GM12878 (cell line): Measurements from ENCODE around the gene PLA2G4E. TPM values are rescaled to one million over a fixed set of nuclear protein-coding genes. Genes with fewer than 3 reads are reported as not detected.

Experiments used
- ATAC-seq: fragments of 200-7000 bp; cut with Tn5 transposase; 3 replicates; pipeline ENCODE4 v1.9.1; 2020; ENCODE audit warnings: mild to moderate bottlenecking, moderate library complexity
- BruUV-seq: library from RNA; stranded (reverse); fragments of 400-500 nt; replicated peaks from 2 replicates; lab custom pipeline; 2021; lab: Mats Ljungman, UMichigan
- CTCF ChIA-PET: fragments of 300-600 bp; sonication (Branson Sonifier 250); formaldehyde crosslinking; extraction: SDS; loops from one replicate; lab custom pipeline; 2021; ENCODE audit warnings: inconsistent platforms; lab: Yijun Ruan, JAX
- POLR2A ChIA-PET: fragments of 350-600 bp; formaldehyde crosslinking; extraction: SDS; loops from one replicate; lab custom pipeline; 2021; ENCODE audit warnings: inconsistent platforms; lab: Charles Lee
- RAD21 ChIA-PET: fragments of 300-600 bp; sonication (Branson Sonifier 250); formaldehyde crosslinking; loops from one replicate; lab custom pipeline; 2023; ENCODE audit warnings: antibody characterized with exemption; ENCODE audit not compliant: unreplicated experiment; lab: Charles Lee
- SMC1A ChIA-PET: fragments of 300-600 bp; sonication (Branson Sonifier 250); formaldehyde crosslinking; loops from one replicate; lab custom pipeline; 2023; ENCODE audit not compliant: unreplicated experiment, uncharacterized antibody; lab: Charles Lee
- DNase-seq: peaks from one replicate; pipeline ENCODE4 v3.0.0-alpha.2; 2011; ENCODE audit warnings: low read depth, low spot score
- FAIRE-seq: peaks from 3 replicates; lab custom pipeline; 2011; peaks lifted over from hg19 to GRCh38; lab: Jason Lieb, UNC
- H2AFZ ChIP-seq: 2 replicates; pipeline ENCODE4 v1.6.0; 2011; ENCODE audit warnings: low read depth, low read length, control low read depth; ENCODE audit not compliant: control insufficient read depth
- H3K27ac ChIP-seq: 2 replicates; pipeline ENCODE4 v1.5.1; 2011; ENCODE audit warnings: control low read depth; ENCODE audit not compliant: control insufficient read depth, insufficient read depth
- H3K27me3 ChIP-seq, 2 experiments: replicated peaks in 1 of 2; 2 replicates each; pipeline versions ENCODE4 v1.6.0 to v1.6.1; 2011; ENCODE audit warnings: low read length in 1 of 2; ENCODE audit not compliant: control insufficient read depth in 2 of 2, insufficient read depth in 2 of 2
- H3K36me3 ChIP-seq, 2 experiments: 2 replicates each; pipeline ENCODE4 v1.5.1; 2011; ENCODE audit warnings: low read length in 1 of 2; ENCODE audit not compliant: control insufficient read depth in 2 of 2, insufficient read depth in 2 of 2
- H3K4me1 ChIP-seq: 2 replicates; pipeline ENCODE4 v1.6.1; 2011; ENCODE audit warnings: mild to moderate bottlenecking, low read length, moderate library complexity, mixed read lengths; ENCODE audit not compliant: control insufficient read depth, insufficient read depth
- H3K4me2 ChIP-seq: 2 replicates; pipeline ENCODE4 v1.6.0; 2011; ENCODE audit warnings: control low read depth; ENCODE audit not compliant: control insufficient read depth, insufficient read depth
- H3K4me3 ChIP-seq: fragments of 200-600 bp; sonication (generic); 2 replicates; pipeline ENCODE4 v1.5.1; 2016
- H3K79me2 ChIP-seq: 2 replicates; pipeline ENCODE4 v1.6.0; 2011; ENCODE audit warnings: low read length; ENCODE audit not compliant: control insufficient read depth, insufficient read depth
- H3K9ac ChIP-seq: 2 replicates; pipeline ENCODE4 v1.8.0; 2011; ENCODE audit warnings: low read length, control low read depth, mixed read lengths; ENCODE audit not compliant: control insufficient read depth, insufficient read depth
- H3K9me3 ChIP-seq: replicated peaks from 3 replicates; pipeline ENCODE4 v1.5.1; 2011; ENCODE audit warnings: mild to moderate bottlenecking, low read length; ENCODE audit not compliant: control insufficient read depth, insufficient read depth
- H4K20me1 ChIP-seq: 2 replicates; pipeline ENCODE4 v1.6.0; 2011; ENCODE audit not compliant: control insufficient read depth, insufficient read depth
- CBX5 ChIP-seq: sonication (generic); IDR thresholded peaks from 2 replicates; pipeline ENCODE4 v1.6.1; 2016; ENCODE audit warnings: low read depth, moderate library complexity, mild to moderate bottlenecking, inconsistent platforms
- CREB1 ChIP-seq: IDR thresholded peaks from 2 replicates; pipeline ENCODE4 v1.6.1; 2012; ENCODE audit warnings: low read depth, mild to moderate bottlenecking, inconsistent platforms
- EZH2 ChIP-seq: IDR thresholded peaks from 2 replicates; pipeline ENCODE4 v1.6.1; 2012; ENCODE audit warnings: low read depth, mild to moderate bottlenecking, control low read depth, inconsistent platforms, low read length, borderline replicate concordance; ENCODE audit not compliant: control insufficient read depth
- HSF1 ChIP-seq: fragments of 150-350 bp; IDR thresholded peaks from 2 replicates; pipeline ENCODE4 v1.6.1; 2014; ENCODE audit warnings: mild to moderate bottlenecking, low read depth, low read length
- NR2C1 ChIP-seq: fragments of 450-650 bp; IDR thresholded peaks from 2 replicates; pipeline ENCODE4 v1.6.1; 2017; ENCODE audit warnings: antibody characterized with exemption, mild to moderate bottlenecking, moderate library complexity
- REST ChIP-seq: IDR thresholded peaks from 2 replicates; pipeline ENCODE4 v1.6.1; 2012; ENCODE audit warnings: mild to moderate bottlenecking, low read depth, low read length
- SKIL ChIP-seq: fragments of 450-650 bp; IDR thresholded peaks from 2 replicates; pipeline ENCODE4 v1.6.1; 2017; ENCODE audit warnings: mild to moderate bottlenecking, low read depth, inconsistent platforms; ENCODE audit not compliant: poor library complexity, severe bottlenecking
- SMAD5 ChIP-seq: IDR thresholded peaks from 2 replicates; pipeline ENCODE4 v1.6.1; 2016; ENCODE audit warnings: antibody characterized with exemption, low read depth
- SP1 ChIP-seq: IDR thresholded peaks from one replicate; pipeline ENCODE4 v1.6.1; 2011; ENCODE audit warnings: low read depth, low read length
- SUPT20H ChIP-seq: IDR thresholded peaks from 2 replicates; pipeline ENCODE4 v1.6.1; 2011; ENCODE audit warnings: low read depth, mild to moderate bottlenecking, low read length, moderate library complexity, borderline replicate concordance; ENCODE audit not compliant: control insufficient read depth
- TBL1XR1 ChIP-seq: IDR thresholded peaks from 2 replicates; pipeline ENCODE4 v1.6.1; 2012; ENCODE audit warnings: low read depth, low read length, improper control_type of control experiment
- ZNF207 ChIP-seq: fragments of 450-650 bp; IDR thresholded peaks from 2 replicates; pipeline ENCODE4 v1.6.1; 2014; ENCODE audit warnings: antibody characterized with exemption, mild to moderate bottlenecking, borderline replicate concordance
- ZNF217 ChIP-seq: fragments of 450-650 bp; IDR thresholded peaks from 2 replicates; pipeline ENCODE4 v1.6.1; 2017; ENCODE audit warnings: antibody characterized with exemption, mild to moderate bottlenecking
- WGBS: methylation state at CpG from one replicate; pipeline ENCODE4 v1.1.6; 2016; ENCODE audit warnings: low lambda C conversion rate; ENCODE audit not compliant: insufficient replicate concordance, insufficient coverage; ENCODE audit errors: missing lambda C conversion rate; 5-methylcytosine and 5-hydroxymethylcytosine counted together
- in situ Hi-C: fragments of 300-500 bp; cut with MboI; formaldehyde crosslinking; loops from 9 replicates; pipeline ENCODE4 v1.14.3; 2018; ENCODE audit warnings: mixed read lengths
- intact Hi-C: fragments of 100-400 bp; cut with micrococcal nuclease; formaldehyde crosslinking; loops from one replicate; pipeline ENCODE4 v1.14.2; 2022; ENCODE audit not compliant: unreplicated experiment
- polyA plus RNA-seq, 11 experiments: library from polyadenylated mRNA; depleted of rRNA in 4 of 11; unstranded in 6 of 11; stranded (reverse) in 5 of 11; fragments of >200 nt; fragmentation: Nextera tagmentation in 4 of 11; fragmentation: Illumina TruSeq in 1 of 11; extraction: Ambion mirVana in 4 of 11; extraction: Trizol in 1 of 11; gene quantifications; 1 replicate in 1 of 11; 2 replicates in 10 of 11; pipeline versions ENCODE4 v1.2.1 to v1.2.3, GENCODE V29; 2011 to 2016; ENCODE audit warnings: inconsistent platforms in 2 of 11, missing spikeins in 2 of 11, low read depth in 1 of 11
- total RNA-seq, 4 experiments: library from RNA; depleted of rRNA in 3 of 4; stranded (reverse); fragments of >200 nt in 3 of 4; fragmentation: Illumina TruSeq in 1 of 4; extraction: Trizol in 1 of 4; gene quantifications; 2 replicates each; pipeline versions ENCODE4 v1.2.1 to v1.2.3, GENCODE V29; 2013 to 2021

PLA2G4E gene
- total and polyA plus RNA-seq, 10 of the 15 experiments (the other 5 are each of a cell fraction or from before 2014, with no cell fraction given): 0.05 to 0.32 (median 0.06) TPM; not detected in 5

GRCh38 chr15:42048821-42049200, 28.0 kb upstream of the PLA2G4E start (continued):
- TF ChIP-seq NR2C1 (no peak), CREB1 (no peak), SMAD5 (no peak)

GRCh38 chr15:42048080-42048820, 27.4 kb upstream of the PLA2G4E start:
- Histone ChIP-seq H4K20me1 (no peaks in the 10 kb centered on the region), H3K79me2 (no peaks in the 10 kb centered on the region), H3K27me3 (no peaks in the 10 kb centered on the region), H2AFZ (no peak overlapping the region), H3K4me3 (no peak overlapping the region), H3K9me3 (no peaks in the 10 kb centered on the region), H3K27ac (no peak overlapping the region), H3K4me1 (no peaks in the 10 kb centered on the region), H3K36me3 (no peaks in the 10 kb centered on the region), H3K9ac (no peak overlapping the region), H3K4me2 (no peak overlapping the region)
- no peak for DNase-seq
- SMC1A ChIA-PET: interaction anchor here (0.7 kb wide), 1 partner anchor 9 kb away, joined by 3 read pairs; no protein-coding TSS in a partner anchor
- 62% methylated on average over 9 of the region's 9 CpGs for WGBS
- TF ChIP-seq CBX5: no peak
- TF ChIP-seq TBL1XR1: no peak
- TF ChIP-seq REST: no peak
- no peak for TF ChIP-seq SKIL
- no peak for TF ChIP-seq HSF1
- TF ChIP-seq EZH2: no peak
- TF ChIP-seq ZNF217: no peak
- TF ChIP-seq SUPT20H: no peak
- TF ChIP-seq ZNF207: no peak
- TF ChIP-seq SP1: no peak
- BruUV-seq: no TSS peak
- RAD21 ChIA-PET: no interaction called here
- intact Hi-C loops: no loop called here
- CTCF ChIA-PET: interaction anchor here (1.1 to 1.4 kb wide), 2 partner anchors 13 to 59 kb away, joined by 3 to 5 read pairs; no protein-coding TSS in a partner anchor
- no peak for ATAC-seq
- in situ Hi-C loops: no loop called here
- no peak for FAIRE-seq
- POLR2A ChIA-PET: no interaction called here
